Mesothelial cell of epicardium (in vitro differentiated cells): ENCODE results near the gene GCAT. TPM values are rescaled to one million over a fixed set of nuclear protein-coding genes. Genes with fewer than 3 reads are reported as not detected.
A peak's percentile ranks its signal among the peaks of the same experiment; 100 is the strongest.

Experiments
- DNase-seq, 2 experiments: peaks; one replicate each; pipeline ENCODE4 v3.0.0; 2021; ENCODE audit warnings: low spot score in 2 of 2; ENCODE audit not compliant: unreplicated experiment in 2 of 2
- H3K27ac Mint-ChIP-seq: 2 replicates; pipeline ENCODE4 v1.8.0; 2021; ENCODE audit warnings: mixed read lengths
- H3K27me3 Mint-ChIP-seq: 2 replicates; pipeline ENCODE4 v1.8.0; 2021; ENCODE audit warnings: low read depth, mixed read lengths
- H3K36me3 Mint-ChIP-seq: 2 replicates; pipeline ENCODE4 v1.8.0; 2021; ENCODE audit warnings: mixed read lengths
- H3K4me1 Mint-ChIP-seq: 2 replicates; pipeline ENCODE4 v1.8.0; 2021; ENCODE audit warnings: mixed read lengths
- H3K4me3 Mint-ChIP-seq: 2 replicates; pipeline ENCODE4 v1.8.0; 2021; ENCODE audit warnings: mild to moderate bottlenecking, moderate library complexity, mixed read lengths
- H3K9me3 Mint-ChIP-seq: 2 replicates; pipeline ENCODE4 v1.8.0; 2021; ENCODE audit warnings: mixed read lengths
- total RNA-seq: library from RNA; stranded (reverse); gene quantifications from 3 replicates; pipeline ENCODE4 v1.2.1, GENCODE V29; 2021
- TF ChIP-seq, protein P1 (sequence below): fragments of 200-600 bp; sonication (generic); IDR thresholded peaks from one replicate; pipeline ENCODE4 v1.5.0; 2021; ENCODE audit warnings: antibody characterized with exemption; ENCODE audit not compliant: unreplicated experiment

Gene GCAT
- total RNA-seq, 1 donor from 2014 or later = 12.5 TPM

DNA sequence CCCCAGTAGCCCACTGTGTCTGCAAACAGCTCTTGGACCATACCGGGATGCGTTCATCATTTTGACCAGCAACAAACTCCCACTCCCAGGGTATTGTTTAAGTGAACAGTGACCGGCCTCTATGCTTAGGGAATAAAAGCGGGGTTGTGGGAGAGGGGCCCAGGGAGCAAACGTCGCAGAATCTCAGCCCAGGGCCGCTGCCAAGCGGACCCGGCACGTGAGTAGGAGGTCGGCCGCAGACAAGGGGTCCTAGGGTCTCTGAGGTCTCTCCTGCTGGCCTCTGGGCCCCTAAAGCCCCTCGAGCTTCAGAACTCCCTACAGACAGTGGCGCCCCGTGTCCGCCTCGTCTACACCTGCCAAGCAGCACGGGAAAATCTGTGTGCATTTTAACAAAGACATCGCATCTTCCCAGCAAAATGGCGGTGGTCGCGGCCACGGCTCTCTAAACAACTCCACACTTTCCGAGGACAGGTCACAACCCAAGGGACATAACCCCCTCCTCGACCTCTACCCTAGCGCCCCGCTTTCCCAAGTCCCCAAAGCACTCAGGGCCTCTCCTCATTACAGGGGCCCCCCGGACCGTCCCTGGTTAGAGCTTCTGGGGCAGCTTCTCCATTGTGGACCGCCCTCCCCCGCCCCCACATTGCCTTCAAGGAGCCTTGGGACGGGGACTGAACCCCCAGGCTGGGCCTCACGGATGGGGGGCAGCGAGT is 3.9 kb upstream of the GCAT start:
- no peaks in the 10 kb centered on the region for H3K9me3 Mint-ChIP-seq
- no peak for DNase-seq
- peak overlapping the region; percentile 93 for H3K27ac Mint-ChIP-seq
- TF ChIP-seq, protein P1, sequence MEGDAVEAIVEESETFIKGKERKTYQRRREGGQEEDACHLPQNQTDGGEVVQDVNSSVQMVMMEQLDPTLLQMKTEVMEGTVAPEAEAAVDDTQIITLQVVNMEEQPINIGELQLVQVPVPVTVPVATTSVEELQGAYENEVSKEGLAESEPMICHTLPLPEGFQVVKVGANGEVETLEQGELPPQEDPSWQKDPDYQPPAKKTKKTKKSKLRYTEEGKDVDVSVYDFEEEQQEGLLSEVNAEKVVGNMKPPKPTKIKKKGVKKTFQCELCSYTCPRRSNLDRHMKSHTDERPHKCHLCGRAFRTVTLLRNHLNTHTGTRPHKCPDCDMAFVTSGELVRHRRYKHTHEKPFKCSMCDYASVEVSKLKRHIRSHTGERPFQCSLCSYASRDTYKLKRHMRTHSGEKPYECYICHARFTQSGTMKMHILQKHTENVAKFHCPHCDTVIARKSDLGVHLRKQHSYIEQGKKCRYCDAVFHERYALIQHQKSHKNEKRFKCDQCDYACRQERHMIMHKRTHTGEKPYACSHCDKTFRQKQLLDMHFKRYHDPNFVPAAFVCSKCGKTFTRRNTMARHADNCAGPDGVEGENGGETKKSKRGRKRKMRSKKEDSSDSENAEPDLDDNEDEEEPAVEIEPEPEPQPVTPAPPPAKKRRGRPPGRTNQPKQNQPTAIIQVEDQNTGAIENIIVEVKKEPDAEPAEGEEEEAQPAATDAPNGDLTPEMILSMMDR = no peak
- H3K4me3 Mint-ChIP-seq = peak overlapping the region; percentile 77
- H3K4me1 Mint-ChIP-seq = peaks cover 39% of the 10 kb centered on the region
- H3K27me3 Mint-ChIP-seq = peaks cover 1% of the 10 kb centered on the region
- no peaks in the 10 kb centered on the region for H3K36me3 Mint-ChIP-seq

DNA sequence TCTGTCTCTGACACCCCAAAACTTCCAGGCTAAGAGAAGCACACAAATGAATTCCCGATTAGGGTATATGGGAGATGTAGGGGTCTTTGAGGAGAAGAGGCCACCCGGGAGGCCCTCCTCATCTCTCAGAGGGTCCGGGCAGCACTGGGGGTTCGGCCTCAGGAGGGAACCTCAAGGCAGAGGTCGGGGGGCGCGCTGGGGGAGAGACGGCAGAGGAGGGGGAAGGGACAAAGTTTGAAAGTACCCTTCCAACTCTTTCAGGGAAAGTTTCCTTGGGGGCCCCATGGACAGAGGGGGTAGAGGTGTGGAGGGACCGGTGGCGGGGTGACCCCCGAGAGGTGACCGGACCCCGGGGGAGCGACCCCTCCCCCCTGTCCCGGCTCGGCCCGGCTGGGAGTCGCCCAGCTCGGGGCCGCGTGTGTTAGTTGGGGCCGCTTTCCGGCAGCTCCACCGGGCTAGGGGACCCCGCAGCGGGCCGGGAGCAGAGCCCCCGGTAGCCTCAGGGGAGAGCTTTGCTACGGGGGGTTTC is 3.3 kb upstream of the GCAT start:
- Mint-ChIP-seq H3K36me3 (no peaks in the 10 kb centered on the region), H3K4me1 (peaks cover 44% of the 10 kb centered on the region), H3K27ac (peak overlapping the region; percentile 93), H3K27me3 (no peaks in the 10 kb centered on the region), H3K4me3 (peak overlapping the region; percentile 77), H3K9me3 (no peaks in the 10 kb centered on the region)
- TF ChIP-seq, protein P1 = no peak
- DNase-seq = no peak

DNA sequence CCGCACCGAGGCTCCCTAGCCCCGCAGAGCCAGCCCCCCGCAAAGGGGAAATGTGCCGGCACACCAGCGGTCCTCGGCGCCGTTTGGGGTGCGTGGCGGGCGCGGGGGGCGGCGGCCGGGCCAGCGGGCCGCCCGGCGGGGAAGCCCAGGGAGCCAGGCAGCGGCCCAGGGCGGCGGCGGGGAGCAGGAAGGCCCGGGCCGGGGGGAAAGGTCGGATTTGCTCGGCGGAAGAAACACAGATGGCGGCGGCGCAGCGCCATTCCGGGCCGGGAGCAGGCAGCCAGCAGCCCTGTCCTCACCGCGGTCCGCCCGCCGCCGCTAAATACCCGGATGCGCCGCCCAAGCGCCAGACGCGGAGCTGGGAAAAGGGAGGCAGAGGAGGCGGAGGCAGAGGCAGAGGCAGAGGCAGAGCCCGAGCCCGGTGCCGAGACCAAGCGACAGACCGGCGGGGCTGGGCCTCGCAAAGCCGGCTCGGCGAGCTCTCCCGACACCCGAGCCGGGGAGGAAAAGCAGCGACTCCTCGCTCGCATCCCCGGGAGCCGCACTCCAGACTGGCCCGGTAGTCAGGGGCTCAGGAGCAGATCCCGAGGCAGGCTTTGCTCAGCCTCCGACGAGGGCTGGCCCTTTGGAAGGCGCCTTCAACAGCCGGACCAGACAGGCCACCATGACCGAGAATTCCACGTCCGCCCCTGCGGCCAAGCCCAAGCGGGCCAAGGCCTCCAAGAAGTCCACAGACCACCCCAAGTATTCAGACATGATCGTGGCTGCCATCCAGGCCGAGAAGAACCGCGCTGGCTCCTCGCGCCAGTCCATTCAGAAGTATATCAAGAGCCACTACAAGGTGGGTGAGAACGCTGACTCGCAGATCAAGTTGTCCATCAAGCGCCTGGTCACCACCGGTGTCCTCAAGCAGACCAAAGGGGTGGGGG is 2.6 kb upstream of the GCAT start:
- H3K36me3 Mint-ChIP-seq = no peaks in the 10 kb centered on the region
- TF ChIP-seq, protein P1 = no peak
- peak; percentile 77 to 93 for DNase-seq
- no peaks in the 10 kb centered on the region for H3K9me3 Mint-ChIP-seq
- H3K27me3 Mint-ChIP-seq = no peaks in the 10 kb centered on the region
- H3K4me1 Mint-ChIP-seq = peaks cover 46% of the 10 kb centered on the region
- peak overlapping the region; percentile 91 for H3K27ac Mint-ChIP-seq
- peak overlapping the region; percentile 80 for H3K4me3 Mint-ChIP-seq

DNA sequence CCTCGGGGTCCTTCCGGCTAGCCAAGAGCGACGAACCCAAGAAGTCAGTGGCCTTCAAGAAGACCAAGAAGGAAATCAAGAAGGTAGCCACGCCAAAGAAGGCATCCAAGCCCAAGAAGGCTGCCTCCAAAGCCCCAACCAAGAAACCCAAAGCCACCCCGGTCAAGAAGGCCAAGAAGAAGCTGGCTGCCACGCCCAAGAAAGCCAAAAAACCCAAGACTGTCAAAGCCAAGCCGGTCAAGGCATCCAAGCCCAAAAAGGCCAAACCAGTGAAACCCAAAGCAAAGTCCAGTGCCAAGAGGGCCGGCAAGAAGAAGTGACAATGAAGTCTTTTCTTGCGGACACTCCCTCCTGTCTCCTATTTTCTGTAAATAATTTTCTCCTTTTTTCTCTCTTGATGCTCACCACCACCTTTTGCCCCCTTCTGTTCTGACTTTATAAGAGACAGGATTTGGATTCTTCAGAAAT is 1.9 kb upstream of the GCAT start:
- Mint-ChIP-seq H3K9me3 (no peaks in the 10 kb centered on the region), H3K36me3 (no peaks in the 10 kb centered on the region), H3K4me3 (peak overlapping the region; percentile 80)

More for the DNA sequence above, 1.9 kb upstream of the GCAT start:
- TF ChIP-seq, protein P1 = no peak
- H3K27me3 Mint-ChIP-seq = no peaks in the 10 kb centered on the region
- peak overlapping the region; percentile 91 for H3K27ac Mint-ChIP-seq
- H3K4me1 Mint-ChIP-seq = peaks cover 46% of the 10 kb centered on the region
- DNase-seq = no peak
